GF-D8 (cell line): ENCODE results near the gene FAM241A.
"Not testable (repeated sequence)": the region's sequence is repeated elsewhere in the genome, so short reads cannot be mapped to it uniquely, and the experiment has no call there.

Experiments used
- DNase-seq: peaks from one replicate; lab custom pipeline; 2025; lab: John Stamatoyannopoulos, UW

Gene FAM241A

DNA sequence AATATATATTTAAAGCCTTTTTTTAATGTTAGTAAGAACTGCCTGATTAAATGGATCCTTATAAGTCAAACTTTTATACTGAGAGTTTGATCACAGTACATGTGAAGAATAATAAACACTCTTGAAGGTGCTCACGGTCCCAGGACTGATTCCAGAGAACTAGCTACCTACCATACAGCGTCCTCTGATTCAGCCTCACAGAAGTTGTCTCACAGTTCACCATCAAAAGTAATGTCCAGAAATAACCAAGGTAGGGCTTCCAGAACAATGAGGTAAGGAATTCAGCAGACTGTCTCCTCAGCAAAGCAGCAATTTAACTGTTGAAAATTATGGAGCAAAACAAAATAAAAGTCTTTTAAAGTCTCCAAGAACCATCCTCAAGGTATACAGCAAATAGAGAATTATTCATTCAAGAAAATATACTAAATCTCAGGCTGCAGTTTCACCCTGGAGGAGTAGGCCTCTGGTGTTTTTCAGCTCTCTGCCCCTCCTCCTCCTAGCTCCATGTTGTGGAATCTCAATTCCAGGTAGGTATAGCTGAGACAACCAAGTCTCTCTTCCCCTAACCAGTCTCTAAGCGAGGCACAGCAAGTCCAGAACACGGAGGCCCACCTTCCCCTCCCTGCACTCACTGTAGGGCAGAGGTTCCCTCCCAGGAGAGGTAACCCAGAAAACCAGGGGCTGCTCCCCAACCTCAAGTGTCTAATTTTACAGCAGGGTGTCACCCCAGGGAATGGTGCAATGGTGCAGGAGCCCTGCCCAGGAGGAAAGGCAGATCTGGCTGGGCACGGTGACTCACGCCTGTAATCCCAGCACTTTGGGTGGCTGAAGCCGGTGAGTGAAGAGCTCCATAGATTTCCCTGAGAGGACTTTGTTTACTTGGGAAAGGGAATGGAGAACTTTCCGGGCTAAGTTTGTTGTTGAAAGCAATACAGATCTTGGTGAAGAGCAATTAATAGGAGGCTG, 28.6 kb downstream of the FAM241A start:
- no peak for DNase-seq

DNA sequence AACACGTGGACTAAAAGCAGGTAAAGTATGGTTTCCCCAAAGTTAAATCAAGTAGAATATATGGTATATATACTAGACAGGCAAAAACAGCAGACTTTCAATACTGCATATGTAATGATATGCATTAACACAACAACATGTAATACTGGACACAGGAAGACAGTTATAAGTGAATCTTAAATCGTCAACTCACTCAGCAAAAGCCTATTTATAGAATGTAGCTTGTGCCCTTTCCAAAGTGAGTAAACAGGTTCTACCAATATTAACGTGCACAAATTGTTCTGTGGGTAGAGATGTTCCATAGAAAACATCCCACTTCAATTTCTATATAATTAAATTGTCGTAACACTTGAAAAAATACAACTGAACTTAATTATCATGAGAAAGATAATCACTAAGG, 30.6 kb downstream of the FAM241A start:
- no peak for DNase-seq

DNA sequence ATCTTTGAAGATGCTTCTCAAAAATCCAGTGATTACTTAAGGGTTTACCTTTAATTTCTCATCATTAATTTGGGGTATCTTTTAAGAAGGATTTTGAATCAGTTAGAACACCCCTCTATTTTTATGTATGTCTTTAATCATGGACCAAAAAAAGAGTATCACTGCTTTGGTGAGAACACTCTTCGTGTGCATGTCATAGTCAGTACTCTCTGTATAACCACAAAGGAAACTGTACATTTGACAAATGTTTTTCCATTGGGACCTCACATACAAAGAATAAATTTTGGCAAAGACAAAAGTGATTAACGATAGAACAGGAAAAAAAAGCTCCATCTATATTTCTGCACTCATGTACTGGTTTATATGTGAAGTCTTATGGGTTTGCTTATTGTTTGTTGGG, 31.3 kb downstream of the FAM241A start:
- DNase-seq: no peak

DNA sequence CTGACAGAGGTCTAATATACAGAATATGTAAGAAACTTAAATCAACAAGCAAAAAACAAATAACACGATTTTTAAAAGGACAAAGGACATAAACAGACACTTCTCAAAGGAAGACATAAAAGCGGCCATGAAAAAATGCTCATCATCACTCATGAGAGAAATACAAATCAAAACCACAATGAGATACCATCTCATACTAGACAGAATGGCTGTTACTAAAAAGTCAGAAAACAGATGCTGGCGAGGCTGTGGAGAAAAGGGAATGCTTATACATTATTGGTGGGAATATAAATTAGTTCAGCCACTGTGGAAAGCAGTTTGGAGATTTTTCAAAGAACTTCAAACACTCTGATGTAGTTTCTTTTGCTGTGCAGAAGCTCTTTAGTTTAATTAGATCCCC, 33.5 kb downstream of the FAM241A start:
- DNase-seq: not testable (repeated sequence)

DNA sequence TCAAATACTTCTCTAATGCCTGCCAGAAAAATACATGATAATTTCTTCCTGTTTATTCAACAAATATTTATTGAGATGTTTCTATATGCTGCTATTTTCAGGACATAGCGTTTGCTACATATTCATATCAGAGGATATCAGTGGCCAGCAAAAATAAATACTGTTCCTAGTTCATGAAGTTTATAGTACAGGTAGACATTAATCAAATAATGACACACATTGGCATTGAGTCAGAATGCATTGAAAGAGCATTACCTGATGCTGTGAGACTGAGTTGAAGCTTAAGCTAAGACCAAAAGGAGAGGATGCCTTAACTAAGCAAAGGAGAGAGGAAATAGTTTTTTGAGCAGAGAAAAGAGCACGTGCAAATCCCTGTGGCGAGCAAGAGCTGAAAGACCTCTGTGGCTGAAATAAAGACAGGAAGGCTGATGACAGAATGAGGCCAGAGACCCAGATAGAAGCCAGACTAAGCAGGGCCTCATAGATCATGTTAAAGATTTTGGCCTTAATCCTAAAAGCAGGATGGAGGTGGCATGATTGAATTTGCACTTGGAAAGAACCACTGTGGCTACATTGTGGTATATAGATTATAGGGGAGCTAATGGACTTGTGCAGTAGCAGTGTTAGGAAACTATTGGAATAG, 36.2 kb downstream of the FAM241A start:
- DNase-seq: no peak

DNA sequence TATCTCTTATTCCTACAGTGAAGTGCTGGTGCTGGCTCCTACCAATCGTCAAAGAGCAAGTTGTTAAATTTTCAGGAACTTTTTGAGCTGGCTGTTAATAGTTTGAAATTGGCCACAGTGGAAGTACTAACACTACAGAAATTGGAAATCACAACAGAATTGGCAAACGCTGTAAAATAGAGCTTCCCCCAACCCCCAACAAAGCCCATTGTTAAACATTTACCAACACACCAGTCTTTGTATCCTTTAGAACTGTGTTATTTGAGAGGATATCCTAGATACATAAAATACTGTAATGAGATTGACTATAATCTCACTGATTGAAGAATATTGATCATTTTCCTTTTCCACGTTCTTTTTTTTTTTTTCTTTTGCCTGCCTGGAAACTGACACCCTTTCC, 37.4 kb downstream of the FAM241A start:
- DNase-seq: no peak

DNA sequence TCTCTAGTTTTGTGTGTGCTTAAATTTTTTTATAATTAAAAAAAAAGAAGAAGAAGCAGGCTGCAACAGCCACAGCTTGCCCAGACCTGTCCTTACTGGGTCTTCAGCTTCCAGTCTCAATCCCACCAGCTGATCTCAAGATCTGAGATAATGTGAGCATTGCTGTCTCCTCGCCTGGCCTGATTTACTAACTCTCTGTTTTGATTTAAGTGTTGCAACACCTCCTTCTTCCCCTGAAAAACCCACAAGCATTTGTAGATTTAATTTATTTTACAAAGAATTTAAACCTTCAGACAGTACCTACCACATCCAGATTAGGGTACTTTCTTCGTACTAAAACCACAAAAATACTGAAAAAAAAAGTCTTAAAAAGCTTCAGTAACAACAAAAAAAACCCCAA, 38.0 kb downstream of the FAM241A start:
- no peak for DNase-seq

DNA sequence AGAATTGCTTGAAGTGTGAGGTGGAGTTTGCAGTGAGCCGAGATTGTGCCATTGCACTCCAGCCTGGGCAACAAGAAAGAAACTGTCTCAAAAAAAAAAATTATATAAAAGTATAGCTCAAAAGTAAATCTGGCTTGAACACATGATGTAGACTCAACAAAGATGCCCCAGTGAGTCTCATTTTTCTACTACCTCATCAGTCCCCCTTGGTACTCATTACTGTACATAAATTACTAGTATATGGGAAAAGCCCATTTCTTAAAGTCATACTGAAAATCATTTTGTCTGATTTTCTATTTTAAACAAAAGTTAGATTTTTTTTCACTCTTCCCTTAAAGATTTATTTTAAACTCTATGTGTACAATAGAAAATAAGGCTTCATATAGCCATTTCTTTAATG, 39.2 kb downstream of the FAM241A start:
- no peak for DNase-seq

DNA sequence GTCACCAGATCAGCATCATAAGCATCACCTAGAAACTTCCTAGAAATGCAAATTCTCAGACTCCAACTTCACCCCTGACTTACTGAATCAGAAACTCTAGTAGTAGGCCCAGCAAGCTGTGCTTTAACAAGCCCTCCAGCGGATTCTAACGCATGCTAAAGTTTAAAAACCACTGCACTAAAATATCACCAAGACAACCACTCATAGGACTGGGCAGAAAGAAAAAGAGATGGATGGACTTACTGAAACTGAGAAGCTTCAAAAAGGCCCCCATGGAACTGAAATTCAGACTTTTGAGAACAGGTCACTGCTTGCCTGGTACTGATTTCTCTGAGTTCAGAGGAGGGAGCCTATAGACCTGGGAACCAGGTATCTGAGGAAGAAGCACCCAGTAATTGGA, 40.1 kb downstream of the FAM241A start:
- DNase-seq: no peak

DNA sequence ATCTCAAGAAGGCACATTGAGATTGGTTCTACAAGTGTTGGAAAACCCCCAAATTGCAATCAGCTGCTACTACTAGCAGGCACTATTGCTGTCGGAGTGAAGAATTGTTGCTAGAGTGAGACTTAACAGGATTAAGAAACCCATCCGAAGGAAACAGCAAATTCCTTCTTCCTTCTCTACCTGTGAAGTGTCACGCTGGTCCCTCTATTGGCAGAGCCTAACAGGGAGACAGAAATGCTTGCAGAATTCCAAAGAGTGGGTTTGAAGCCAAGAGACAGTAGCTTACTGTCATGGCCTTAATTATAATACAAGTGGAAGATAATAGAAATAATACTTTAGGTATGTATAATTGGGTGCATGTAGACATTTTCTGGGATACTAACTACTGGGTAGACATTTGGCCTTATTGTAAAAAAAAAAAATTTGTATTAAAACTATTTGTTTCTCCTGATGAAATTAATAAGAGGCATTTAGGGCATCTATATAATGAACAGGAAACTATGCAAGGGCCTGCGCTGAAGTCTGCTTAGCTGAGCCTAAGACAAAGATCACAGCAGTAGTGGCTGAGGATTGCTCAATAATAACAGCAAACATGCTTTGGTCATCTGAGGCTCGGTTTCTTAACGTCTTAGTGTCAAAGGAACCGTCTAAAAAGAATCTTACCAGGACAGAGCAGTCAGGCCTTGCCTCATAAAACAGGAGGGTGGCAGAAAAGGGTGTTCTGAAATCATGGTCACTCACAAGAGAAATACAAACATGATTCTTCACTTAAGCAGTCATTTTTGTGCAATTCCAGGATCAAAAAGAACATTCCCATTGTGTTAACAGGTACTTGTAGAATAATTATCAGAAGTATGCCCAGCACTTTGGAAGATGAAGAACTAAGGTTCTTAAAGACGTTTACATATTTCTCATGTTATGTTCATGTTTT, 40.8 kb downstream of the FAM241A start:
- no peak for DNase-seq

DNA sequence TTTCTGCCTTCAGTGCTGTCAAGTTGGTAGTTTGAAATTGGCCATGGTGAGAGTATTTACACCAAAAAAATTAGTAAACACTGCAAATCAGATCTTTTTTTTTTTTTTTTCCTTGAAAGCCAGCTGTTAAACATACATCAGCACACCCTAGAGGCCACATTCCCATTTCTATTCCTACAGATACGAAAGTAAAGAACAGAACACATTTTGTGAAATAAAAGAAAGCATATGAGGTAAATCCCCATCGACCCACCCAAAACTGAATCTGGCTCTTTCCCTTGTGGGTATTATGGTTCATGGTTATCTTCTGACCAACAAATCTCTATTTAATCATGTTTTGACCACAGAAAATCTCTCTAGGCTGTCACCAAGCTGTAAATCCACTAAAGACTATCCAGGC, 44.5 kb downstream of the FAM241A start:
- DNase-seq: no peak

DNA sequence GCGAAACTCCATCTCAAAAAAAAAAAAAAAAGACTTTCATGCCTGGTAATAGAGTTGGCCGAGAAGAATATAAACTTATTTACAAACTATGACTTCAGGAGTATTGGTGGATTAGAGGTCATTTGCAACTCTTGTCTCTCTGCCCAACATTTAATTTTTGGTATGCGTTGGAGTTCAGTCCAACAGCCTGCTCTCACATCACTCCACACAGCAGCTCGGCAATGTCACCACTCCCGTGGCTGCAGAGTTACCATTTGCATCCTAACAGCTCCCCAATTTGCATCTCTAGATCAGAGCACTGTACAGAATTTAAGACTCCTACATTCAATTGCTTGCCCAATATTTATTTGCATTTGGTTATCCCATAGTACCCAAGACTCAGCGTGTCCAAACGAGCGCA, 45.4 kb downstream of the FAM241A start:
- DNase-seq: no peak

DNA sequence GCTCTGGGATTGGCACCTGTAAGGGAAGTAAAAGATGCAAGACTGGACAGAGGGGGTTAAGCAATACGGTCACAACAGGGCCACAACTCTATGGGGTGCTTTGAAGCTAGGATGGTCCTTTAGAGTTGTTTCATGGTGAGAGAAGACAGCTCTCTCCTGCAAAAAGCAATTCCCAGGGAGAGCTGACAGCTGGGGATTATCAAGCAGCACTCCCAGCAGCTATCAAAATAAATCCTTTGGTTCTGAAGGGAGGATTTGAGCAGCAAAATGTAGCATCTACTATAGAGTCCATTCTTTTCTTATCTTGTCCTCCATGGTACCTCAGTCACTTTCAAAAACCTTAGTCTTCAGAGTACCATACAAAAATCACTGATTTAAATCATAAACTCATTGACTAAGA, 51.2 kb downstream of the FAM241A start:
- DNase-seq: no peak

DNA sequence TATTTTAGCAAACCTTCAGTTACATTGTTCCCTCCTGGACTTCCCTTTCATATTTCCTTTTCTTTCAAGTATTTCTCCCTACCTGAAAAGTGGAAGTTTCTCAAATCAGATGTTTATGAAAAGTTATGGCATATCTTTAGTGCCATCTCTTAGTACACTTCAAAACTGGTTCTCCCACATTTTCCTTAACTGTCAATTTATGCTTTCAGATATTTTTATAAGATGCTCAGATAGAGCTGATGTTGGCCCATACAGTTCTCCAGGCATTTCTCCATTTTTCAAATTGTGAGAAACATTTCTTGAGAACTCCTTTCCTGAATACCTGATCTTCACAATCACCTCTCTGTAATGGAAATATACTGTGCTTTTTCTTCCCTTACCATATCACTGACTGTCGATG, 53.8 kb downstream of the FAM241A start:
- DNase-seq: no peak

DNA sequence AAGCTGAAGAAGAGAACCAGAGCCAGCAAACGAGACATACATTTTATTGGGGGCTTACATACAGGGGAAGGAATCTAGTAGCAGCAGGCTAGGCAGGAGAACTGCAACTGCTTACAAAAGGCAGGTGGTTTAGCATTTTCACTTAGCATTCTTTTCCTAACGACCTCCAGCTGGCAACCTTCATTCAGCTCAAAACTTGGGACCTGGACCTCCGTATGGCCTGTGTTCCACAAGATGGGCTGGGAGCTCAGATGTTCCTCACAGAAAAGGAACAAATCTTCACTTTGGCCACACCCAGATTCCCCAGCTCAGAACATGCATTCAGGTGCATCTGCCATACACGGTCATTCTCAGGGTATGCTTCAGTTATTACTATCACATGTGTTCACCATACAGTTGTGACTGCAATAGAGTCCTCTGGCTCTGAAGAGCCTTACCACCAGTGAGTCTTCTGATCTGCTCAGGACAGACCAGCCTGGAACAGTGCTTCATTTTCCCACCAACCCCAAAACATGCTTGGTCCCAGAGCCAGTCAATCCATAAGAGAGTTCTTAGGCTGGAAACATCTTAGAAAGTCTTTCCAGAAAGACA, 56.8 kb downstream of the FAM241A start:
- DNase-seq: no peak

DNA sequence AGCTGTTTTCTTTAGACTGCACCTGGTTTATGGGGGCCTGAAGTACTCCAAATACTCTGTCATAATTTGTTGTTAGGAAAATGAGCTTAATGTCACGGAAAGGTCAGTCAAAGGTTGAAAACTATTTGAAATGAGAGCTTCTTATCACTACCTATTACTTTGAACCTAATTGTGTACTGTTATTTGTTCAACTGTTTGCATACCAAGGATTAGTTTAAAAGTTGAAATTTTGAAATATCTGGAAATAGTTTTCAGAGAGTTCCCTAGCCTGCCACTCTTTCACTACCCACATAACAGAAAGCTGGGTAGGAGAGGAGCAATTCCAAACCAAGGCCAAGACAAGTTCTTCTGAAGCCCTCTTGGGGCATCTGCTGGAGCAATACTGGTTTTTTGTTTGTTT, 58.3 kb downstream of the FAM241A start:
- no peak for DNase-seq

DNA sequence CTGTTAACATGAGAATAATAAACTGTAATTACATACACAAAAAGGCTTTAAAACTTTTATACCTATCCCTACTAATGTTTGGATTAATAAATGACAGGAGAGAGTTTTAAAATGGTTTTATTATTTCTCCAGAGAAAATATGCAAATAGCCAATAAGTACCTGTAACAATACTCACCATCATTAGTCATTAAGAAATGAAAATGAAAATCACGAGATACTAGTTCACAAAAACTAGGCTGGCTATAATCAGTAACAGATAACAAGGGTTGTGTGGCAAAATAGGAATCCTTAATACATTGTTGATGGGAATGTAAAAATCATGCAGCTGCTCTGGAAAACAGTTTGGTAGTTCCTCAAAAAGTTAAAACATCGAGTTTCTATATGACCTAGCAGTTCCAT, 61.2 kb downstream of the FAM241A start:
- DNase-seq: no peak

DNA sequence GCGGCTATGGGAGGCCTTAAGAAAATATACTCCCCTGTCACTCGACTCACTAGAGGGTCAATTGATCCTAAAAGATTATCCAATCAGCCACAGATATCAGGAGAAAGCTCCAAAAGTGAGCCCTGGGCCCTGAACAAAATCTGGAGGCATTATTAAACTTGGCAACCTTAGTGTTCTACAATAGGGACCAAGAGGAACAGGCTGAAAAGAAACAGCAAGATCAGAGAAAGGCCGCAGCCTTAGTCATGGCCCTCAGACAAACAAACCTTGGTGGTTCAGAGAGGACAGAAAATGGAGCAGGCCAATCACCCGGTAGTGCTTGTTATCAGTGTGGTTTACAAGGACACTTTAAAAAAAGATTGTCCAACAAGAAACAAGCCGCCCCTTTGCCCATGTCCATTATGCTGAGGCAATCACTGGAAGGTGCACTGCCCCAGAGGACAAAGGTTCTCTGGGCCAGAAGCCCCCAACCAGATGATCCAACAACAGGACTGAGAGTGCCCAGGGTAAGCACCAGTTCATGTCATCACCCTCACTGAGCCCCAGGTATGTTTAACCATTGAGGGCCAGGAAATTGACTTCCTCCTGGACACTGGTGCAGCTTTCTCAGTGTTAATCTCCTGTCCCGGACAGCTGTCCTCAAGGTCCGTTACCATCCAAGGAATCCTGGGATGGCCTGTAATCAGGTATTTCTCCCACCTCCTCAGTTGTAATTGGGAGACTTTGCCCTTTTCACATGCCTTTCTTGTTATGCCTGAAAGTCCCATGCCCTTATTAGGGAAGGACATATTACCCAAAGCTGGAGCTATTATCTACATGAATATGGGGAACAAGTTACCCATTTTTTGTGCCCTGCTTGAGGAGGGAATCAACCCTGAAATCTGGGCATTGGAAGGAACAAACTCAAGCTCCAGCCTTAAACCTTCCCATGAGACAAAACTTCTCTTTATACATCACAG, 63.2 kb downstream of the FAM241A start:
- DNase-seq: not testable (repeated sequence)

DNA sequence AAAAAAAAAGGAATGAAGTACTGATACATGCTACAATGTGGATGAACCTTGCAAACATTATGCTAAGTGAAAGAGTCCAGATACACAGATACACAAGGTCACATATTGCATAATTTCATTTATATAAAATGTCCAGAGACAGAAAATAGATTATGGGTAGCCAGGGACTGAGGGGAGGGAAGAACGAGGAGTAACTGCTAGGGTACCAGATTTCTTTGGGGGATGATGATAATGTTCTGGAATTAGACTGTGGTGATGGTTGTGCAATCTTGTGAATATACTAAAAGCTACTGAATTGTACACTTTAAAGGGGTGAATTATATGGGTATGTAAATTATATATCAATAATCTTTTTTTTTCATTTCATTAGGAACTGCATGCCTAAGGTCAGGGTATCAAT, 65.5 kb downstream of the FAM241A start:
- no peak for DNase-seq

DNA sequence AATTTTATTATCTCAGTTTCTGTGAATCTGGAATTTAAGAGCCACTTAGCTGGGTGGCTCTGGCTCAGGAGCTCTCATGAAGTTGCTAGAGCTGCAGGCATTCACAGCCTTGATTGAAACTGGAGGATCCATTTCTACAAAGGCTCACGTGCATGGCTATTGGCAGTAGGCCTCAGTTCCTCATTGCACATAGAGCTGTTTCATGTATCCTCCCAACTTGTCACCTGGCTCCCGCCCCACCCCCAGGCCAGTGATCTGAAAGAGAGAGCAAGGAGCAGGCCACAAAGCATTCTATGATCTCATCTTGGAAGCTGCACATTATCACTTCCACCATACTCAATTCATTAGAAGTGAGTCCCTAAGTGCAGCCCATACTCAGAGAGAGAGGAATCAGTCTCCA, 67.8 kb downstream of the FAM241A start:
- no peak for DNase-seq

DNA sequence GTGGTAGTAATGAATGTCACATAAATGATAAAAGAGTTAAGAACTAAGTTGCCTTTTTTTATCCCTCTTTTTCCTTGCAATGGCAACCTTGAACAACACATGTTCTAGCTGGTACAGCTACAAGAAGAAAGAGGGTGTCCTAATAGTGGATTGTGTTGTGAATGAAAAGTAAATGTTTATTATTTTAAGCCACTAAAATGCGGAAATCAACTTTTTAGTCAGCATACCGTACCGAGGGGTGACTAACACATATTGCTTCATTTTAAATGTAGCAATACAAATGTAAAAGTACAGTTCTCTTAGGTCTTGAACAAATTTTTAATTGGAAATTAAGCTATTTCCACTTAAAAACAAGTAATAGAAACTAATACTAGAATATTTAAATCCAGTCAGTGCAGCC, 68.6 kb downstream of the FAM241A start:
- no peak for DNase-seq
